Measurements from ENCODE around the gene FLYWCH1. TPM values are rescaled to one million over a fixed set of nuclear protein-coding genes. Genes with fewer than 3 reads are reported as not detected.
A peak's percentile ranks its signal among the peaks of the same experiment; 100 is the strongest.

FLYWCH1 gene
- total and polyA plus RNA-seq, 10 of the 15 experiments (the other 5 are each of a cell fraction or from before 2014, with no cell fraction given), result 0.47 to 33.8 (median 11.2) TPM

DNA sequence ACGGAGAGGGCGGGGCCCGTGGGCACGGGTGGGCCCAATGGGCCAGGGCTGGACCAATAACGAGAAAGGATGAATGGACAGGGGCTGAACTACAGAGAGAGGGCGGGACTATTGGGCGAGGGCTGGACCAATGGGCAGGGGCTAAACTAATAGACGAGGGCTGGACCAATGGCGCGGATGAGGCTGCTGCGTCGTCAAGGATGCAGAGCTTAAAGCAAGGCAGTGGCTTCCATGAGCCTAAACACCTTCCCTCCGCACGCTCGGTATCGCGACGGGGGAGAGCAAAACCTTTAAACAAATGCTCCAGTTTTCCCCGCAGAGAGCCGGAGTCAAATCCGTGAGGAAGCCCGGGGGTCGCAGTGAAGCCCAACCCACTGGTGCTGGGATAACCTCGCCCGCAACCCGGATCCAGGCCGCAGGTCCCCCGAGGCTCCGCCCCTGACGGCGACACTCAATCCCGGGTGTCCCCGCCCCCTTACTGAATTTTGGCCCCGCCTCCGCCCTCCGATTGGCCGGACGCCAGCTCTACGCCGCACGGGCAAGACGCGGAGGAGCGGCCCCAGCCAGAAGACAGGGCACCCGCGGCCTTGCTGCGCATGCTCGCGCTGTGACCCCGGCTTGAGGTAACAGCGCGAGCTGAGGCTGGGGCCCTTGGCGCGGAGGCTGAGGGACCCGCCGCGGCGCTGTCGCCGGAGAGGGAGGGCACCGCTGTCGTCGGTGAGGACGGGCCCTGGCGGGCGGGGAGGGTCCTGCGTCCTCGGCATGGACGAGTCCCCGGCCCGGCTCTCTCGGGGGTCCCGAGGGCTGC, 28.9 kb upstream of the FLYWCH1 start, which contains the start of gene FLYWCH2 (continued):
- TF ChIP-seq, protein P1, sequence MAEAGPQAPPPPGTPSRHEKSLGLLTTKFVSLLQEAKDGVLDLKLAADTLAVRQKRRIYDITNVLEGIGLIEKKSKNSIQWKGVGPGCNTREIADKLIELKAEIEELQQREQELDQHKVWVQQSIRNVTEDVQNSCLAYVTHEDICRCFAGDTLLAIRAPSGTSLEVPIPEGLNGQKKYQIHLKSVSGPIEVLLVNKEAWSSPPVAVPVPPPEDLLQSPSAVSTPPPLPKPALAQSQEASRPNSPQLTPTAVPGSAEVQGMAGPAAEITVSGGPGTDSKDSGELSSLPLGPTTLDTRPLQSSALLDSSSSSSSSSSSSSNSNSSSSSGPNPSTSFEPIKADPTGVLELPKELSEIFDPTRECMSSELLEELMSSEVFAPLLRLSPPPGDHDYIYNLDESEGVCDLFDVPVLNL (IDR thresholded peaks at IDR 0.05; ENCODE audit: low read depth, low read length), result no peak
- TF ChIP-seq MEF2B (IDR thresholded peaks at IDR 0.05; ENCODE audit: partially characterized antibody, poor library complexity, severe bottlenecking), result no peak
- peak; percentile 40; the same call in 1 of the 2 replicates for TF ChIP-seq NFYA (IDR thresholded peaks at IDR 0.05; ENCODE audit: borderline replicate concordance, low read depth, low read length)
- no peak for TF ChIP-seq BMI1 (IDR thresholded peaks at IDR 0.05; ENCODE audit: borderline replicate concordance)
- TF ChIP-seq EED (IDR thresholded peaks at IDR 0.05; ENCODE audit: low read depth), result no peak
- TF ChIP-seq, protein P2, sequence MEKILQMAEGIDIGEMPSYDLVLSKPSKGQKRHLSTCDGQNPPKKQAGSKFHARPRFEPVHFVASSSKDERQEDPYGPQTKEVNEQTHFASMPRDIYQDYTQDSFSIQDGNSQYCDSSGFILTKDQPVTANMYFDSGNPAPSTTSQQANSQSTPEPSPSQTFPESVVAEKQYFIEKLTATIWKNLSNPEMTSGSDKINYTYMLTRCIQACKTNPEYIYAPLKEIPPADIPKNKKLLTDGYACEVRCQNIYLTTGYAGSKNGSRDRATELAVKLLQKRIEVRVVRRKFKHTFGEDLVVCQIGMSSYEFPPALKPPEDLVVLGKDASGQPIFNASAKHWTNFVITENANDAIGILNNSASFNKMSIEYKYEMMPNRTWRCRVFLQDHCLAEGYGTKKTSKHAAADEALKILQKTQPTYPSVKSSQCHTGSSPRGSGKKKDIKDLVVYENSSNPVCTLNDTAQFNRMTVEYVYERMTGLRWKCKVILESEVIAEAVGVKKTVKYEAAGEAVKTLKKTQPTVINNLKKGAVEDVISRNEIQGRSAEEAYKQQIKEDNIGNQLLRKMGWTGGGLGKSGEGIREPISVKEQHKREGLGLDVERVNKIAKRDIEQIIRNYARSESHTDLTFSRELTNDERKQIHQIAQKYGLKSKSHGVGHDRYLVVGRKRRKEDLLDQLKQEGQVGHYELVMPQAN (conservative IDR thresholded peaks at IDR 0.05), result peak; percentile 55
- no peak for TF ChIP-seq RAD21 (IDR thresholded peaks at IDR 0.05; ENCODE audit: insufficient read depth, low read depth, low read length)
- no peak for TF ChIP-seq KAT2A (conservative IDR thresholded peaks at IDR 0.05; ENCODE audit: control insufficient read depth, low read depth, low read length)
- no peak for TF ChIP-seq CBFB (IDR thresholded peaks at IDR 0.05; ENCODE audit: low read depth)
- no peak for TF ChIP-seq RELA (IDR thresholded peaks at IDR 0.05; ENCODE audit: borderline replicate concordance, partially characterized antibody)
- no peak for TF ChIP-seq YBX1 (IDR thresholded peaks at IDR 0.05)
- peak; percentile 93 for TF ChIP-seq POLR2A (IDR thresholded peaks at IDR 0.05; ENCODE audit: low read depth, low read length)
- TF ChIP-seq, protein P3, sequence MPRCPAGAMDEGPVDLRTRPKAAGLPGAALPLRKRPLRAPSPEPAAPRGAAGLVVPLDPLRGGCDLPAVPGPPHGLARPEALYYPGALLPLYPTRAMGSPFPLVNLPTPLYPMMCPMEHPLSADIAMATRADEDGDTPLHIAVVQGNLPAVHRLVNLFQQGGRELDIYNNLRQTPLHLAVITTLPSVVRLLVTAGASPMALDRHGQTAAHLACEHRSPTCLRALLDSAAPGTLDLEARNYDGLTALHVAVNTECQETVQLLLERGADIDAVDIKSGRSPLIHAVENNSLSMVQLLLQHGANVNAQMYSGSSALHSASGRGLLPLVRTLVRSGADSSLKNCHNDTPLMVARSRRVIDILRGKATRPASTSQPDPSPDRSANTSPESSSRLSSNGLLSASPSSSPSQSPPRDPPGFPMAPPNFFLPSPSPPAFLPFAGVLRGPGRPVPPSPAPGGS (IDR thresholded peaks at IDR 0.05; ENCODE audit: borderline replicate concordance, insufficient read depth, low read depth, low read length, poor library complexity, severe bottlenecking), result no peak
- TF ChIP-seq, protein P4, sequence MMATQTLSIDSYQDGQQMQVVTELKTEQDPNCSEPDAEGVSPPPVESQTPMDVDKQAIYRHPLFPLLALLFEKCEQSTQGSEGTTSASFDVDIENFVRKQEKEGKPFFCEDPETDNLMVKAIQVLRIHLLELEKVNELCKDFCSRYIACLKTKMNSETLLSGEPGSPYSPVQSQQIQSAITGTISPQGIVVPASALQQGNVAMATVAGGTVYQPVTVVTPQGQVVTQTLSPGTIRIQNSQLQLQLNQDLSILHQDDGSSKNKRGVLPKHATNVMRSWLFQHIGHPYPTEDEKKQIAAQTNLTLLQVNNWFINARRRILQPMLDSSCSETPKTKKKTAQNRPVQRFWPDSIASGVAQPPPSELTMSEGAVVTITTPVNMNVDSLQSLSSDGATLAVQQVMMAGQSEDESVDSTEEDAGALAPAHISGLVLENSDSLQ (IDR thresholded peaks at IDR 0.05), result peak; percentile 96
- TF ChIP-seq, protein P5, sequence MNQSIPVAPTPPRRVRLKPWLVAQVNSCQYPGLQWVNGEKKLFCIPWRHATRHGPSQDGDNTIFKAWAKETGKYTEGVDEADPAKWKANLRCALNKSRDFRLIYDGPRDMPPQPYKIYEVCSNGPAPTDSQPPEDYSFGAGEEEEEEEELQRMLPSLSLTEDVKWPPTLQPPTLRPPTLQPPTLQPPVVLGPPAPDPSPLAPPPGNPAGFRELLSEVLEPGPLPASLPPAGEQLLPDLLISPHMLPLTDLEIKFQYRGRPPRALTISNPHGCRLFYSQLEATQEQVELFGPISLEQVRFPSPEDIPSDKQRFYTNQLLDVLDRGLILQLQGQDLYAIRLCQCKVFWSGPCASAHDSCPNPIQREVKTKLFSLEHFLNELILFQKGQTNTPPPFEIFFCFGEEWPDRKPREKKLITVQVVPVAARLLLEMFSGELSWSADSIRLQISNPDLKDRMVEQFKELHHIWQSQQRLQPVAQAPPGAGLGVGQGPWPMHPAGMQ (IDR thresholded peaks at IDR 0.05; ENCODE audit: borderline replicate concordance), result no peak
- TF ChIP-seq IKZF1 (conservative IDR thresholded peaks at IDR 0.05), result peak; percentile 66
- TF ChIP-seq ZNF24 (IDR thresholded peaks at IDR 0.05), result no peak
- TF ChIP-seq NR2F1 (conservative IDR thresholded peaks at IDR 0.05), result peak; percentile 61; the same call in 1 of the 2 replicates
- TF ChIP-seq, protein P6, sequence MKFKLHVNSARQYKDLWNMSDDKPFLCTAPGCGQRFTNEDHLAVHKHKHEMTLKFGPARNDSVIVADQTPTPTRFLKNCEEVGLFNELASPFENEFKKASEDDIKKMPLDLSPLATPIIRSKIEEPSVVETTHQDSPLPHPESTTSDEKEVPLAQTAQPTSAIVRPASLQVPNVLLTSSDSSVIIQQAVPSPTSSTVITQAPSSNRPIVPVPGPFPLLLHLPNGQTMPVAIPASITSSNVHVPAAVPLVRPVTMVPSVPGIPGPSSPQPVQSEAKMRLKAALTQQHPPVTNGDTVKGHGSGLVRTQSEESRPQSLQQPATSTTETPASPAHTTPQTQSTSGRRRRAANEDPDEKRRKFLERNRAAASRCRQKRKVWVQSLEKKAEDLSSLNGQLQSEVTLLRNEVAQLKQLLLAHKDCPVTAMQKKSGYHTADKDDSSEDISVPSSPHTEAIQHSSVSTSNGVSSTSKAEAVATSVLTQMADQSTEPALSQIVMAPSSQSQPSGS (IDR thresholded peaks at IDR 0.05; ENCODE audit: low read length), result no peak
- TF ChIP-seq TCF7 (IDR thresholded peaks at IDR 0.05; ENCODE audit: borderline replicate concordance), result no peak
- TF ChIP-seq RAD51 (IDR thresholded peaks at IDR 0.05), result no peak
- TF ChIP-seq KDM1A (IDR thresholded peaks at IDR 0.05; ENCODE audit: borderline replicate concordance), result no peak
- peak; percentile 85; the same call in 1 of the 2 replicates for TF ChIP-seq WRNIP1 (IDR thresholded peaks at IDR 0.05; ENCODE audit: borderline replicate concordance, low read depth, low read length)
